C4-2B (cell line): Measurements from ENCODE around the gene PAQR5.

Experiments used
- CTCF ChIP-seq: fragments of 450-650 bp; conservative IDR thresholded peaks from 2 replicates; pipeline ENCODE4 v1.5.1; 2017; ENCODE audit warnings: mild to moderate bottlenecking
- ZFX ChIP-seq: fragments of 450-650 bp; IDR thresholded peaks from 2 replicates; pipeline ENCODE4 v1.6.1; 2017

- TF ChIP-seq CTCF (no peak), ZFX (no peak)
These were observed 8.2 kb upstream of the PAQR5 start for GRCh38 chr15:69290346-69291164.
